Type B pancreatic cell (in vitro differentiated cells): ENCODE results near the gene ZGRF1. TPM values are rescaled to one million over a fixed set of nuclear protein-coding genes. Genes with fewer than 3 reads are reported as not detected.
A peak's percentile ranks its signal among the peaks of the same experiment; 100 is the strongest.

Experiments
- DNase-seq: peaks from one replicate; pipeline ENCODE4 v3.0.0; 2021; ENCODE audit warnings: mixed read lengths; ENCODE audit not compliant: unreplicated experiment; ENCODE audit errors: extremely low spot score
- H3K27ac Mint-ChIP-seq: 2 replicates; pipeline ENCODE4 v1.8.0; 2021; ENCODE audit warnings: mild to moderate bottlenecking, mixed read lengths
- H3K27me3 Mint-ChIP-seq: 2 replicates; pipeline ENCODE4 v1.8.0; 2021; ENCODE audit warnings: mixed read lengths
- H3K36me3 Mint-ChIP-seq: 2 replicates; pipeline ENCODE4 v1.8.0; 2021; ENCODE audit warnings: mixed read lengths
- H3K4me1 Mint-ChIP-seq: one replicate; pipeline ENCODE4 v1.8.0; 2021; ENCODE audit warnings: mixed read lengths; ENCODE audit not compliant: unreplicated experiment
- H3K4me3 Mint-ChIP-seq: 2 replicates; pipeline ENCODE4 v1.8.0; 2021; ENCODE audit warnings: mild to moderate bottlenecking, mixed read lengths
- H3K9me3 Mint-ChIP-seq: 2 replicates; pipeline ENCODE4 v1.8.0; 2021; ENCODE audit warnings: mixed read lengths
- CTCF ChIP-seq: fragments of 200-600 bp; sonication (generic); conservative IDR thresholded peaks from 2 replicates; pipeline ENCODE4 v1.5.0; 2021; ENCODE audit warnings: antibody characterized with exemption, mild to moderate bottlenecking
- total RNA-seq: library from RNA; stranded (reverse); gene quantifications from 2 replicates; pipeline ENCODE4 v1.2.1, GENCODE V29; 2021; ENCODE audit warnings: low replicate concordance

The ZGRF1 gene
- total RNA-seq, 1 donor from 2014 or later, result 24.8 TPM

GRCh38 chr4:112520598-112521122, 116.0 kb downstream of the ZGRF1 start:
- H3K4me3 Mint-ChIP-seq, result peak overlapping the region; percentile 71
- TF ChIP-seq CTCF, result no peak
- no peak overlapping the region for H3K27ac Mint-ChIP-seq
- H3K9me3 Mint-ChIP-seq, result no peaks in the 10 kb centered on the region
- peaks cover 21% of the 10 kb centered on the region for H3K4me1 Mint-ChIP-seq
- H3K27me3 Mint-ChIP-seq, result peaks cover 99% of the 10 kb centered on the region
- DNase-seq, result no peak
- H3K36me3 Mint-ChIP-seq, result no peaks in the 10 kb centered on the region

- H3K27ac Mint-ChIP-seq, result no peak overlapping the region
- peak overlapping the region; percentile 41 for H3K4me3 Mint-ChIP-seq
- H3K27me3 Mint-ChIP-seq, result peaks cover 99% of the 10 kb centered on the region
- peaks cover 21% of the 10 kb centered on the region for H3K4me1 Mint-ChIP-seq
- no peaks in the 10 kb centered on the region for H3K36me3 Mint-ChIP-seq
- no peak for TF ChIP-seq CTCF
- H3K9me3 Mint-ChIP-seq, result no peaks in the 10 kb centered on the region
- DNase-seq, result no peak
Observed at GRCh38 chr4:112519689-112520597, 116.8 kb downstream of the ZGRF1 start.

- no peak for TF ChIP-seq CTCF
- Mint-ChIP-seq H3K27ac (no peak overlapping the region), H3K4me1 (peaks cover 27% of the 10 kb centered on the region), H3K36me3 (no peaks in the 10 kb centered on the region), H3K9me3 (no peaks in the 10 kb centered on the region), H3K27me3 (peaks cover 100% of the 10 kb centered on the region), H3K4me3 (no peak overlapping the region)
- DNase-seq, result no peak
Observed at GRCh38 chr4:112518675-112519074, 118.0 kb downstream of the ZGRF1 start.

- peaks cover 100% of the 10 kb centered on the region for H3K27me3 Mint-ChIP-seq
- H3K4me1 Mint-ChIP-seq, result peaks cover 22% of the 10 kb centered on the region
- DNase-seq, result no peak
- no peak overlapping the region for H3K27ac Mint-ChIP-seq
- H3K4me3 Mint-ChIP-seq, result peak overlapping the region; percentile 78
- TF ChIP-seq CTCF, result no peak
- no peaks in the 10 kb centered on the region for H3K9me3 Mint-ChIP-seq
- no peaks in the 10 kb centered on the region for H3K36me3 Mint-ChIP-seq
Observed at GRCh38 chr4:112517911-112518310, 118.8 kb downstream of the ZGRF1 start.

GRCh38 chr4:112517067-112517634, 119.6 kb downstream of the ZGRF1 start:
- no peak for DNase-seq
- Mint-ChIP-seq H3K36me3 (no peaks in the 10 kb centered on the region), H3K27ac (peak overlapping the region; percentile 3), H3K4me1 (peaks cover 22% of the 10 kb centered on the region), H3K9me3 (no peaks in the 10 kb centered on the region), H3K27me3 (peaks cover 100% of the 10 kb centered on the region), H3K4me3 (peak overlapping the region; percentile 78)
- no peak for TF ChIP-seq CTCF
